ENCODE results near the gene FBXO21.
"Not testable (repeated sequence)": the region's sequence is repeated elsewhere in the genome, so short reads cannot be mapped to it uniquely, and the experiment has no call there.

Gene FBXO21

DNA sequence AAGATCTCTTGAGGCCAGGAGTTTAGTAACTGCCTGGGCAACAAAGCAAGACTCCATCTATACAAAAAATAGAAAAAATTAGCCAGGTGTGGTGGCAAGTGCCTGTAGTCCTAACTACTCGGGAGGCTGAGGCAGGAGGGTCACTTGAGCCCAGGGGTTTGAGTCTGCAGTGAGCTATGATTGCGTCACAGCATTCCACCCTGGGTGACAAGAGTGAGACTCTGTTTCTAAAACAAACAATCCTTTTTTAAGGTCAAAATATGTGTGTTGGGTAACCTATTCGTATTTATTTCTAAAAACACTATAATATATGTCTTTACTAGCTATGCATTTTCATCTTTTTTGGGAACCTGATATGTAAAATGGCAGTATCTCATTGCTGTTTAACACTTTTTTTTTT is 7.4 kb downstream of the FBXO21 start:
- H3K4me1 ChIP-seq (ENCODE audit: control insufficient read depth, insufficient read depth, low read length, unreplicated experiment), result no peaks in the 10 kb centered on the region
- no peaks in the 10 kb centered on the region for H3K79me2 ChIP-seq (ENCODE audit: control insufficient read depth, insufficient read depth, low read length, unreplicated experiment)
- H3K36me3 ChIP-seq (ENCODE audit: insufficient read depth, low read length), result peaks cover 61% of the 10 kb centered on the region
- no peaks in the 10 kb centered on the region for H3K27me3 ChIP-seq (ENCODE audit: insufficient read depth, low read length)
- no peak overlapping the region for H2AFZ ChIP-seq (ENCODE audit: low read length, unreplicated experiment)
- H3K4me3 ChIP-seq (ENCODE audit: low read depth, low read length), result no peak overlapping the region
- no peak overlapping the region for H3K27ac ChIP-seq (ENCODE audit: low read depth, low read length)

DNA sequence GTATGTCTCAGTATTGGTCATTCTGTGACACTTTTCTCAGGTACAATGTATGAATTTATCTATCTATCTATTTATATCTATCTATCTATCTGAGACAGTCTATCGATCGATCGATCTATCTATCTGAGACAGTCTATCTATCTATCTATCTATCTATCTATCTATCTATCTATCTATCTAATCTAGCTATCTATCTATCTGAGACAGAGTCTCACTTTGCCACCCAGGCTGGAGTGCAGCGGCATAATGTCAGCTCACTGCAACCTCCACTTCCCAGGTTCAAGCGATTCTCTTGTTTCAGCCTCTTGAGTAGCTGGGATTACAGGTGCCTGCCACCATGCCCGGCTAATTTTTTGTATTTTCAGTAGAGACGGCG is 8.8 kb downstream of the FBXO21 start:
- not testable (repeated sequence) for H3K27me3 ChIP-seq (ENCODE audit: insufficient read depth, low read length); H2AFZ ChIP-seq (ENCODE audit: low read length, unreplicated experiment); H3K79me2 ChIP-seq (ENCODE audit: control insufficient read depth, insufficient read depth, low read length, unreplicated experiment); H3K27ac ChIP-seq (ENCODE audit: low read depth, low read length); H3K4me3 ChIP-seq (ENCODE audit: low read depth, low read length); H3K4me1 ChIP-seq (ENCODE audit: control insufficient read depth, insufficient read depth, low read length, unreplicated experiment)
- H3K36me3 ChIP-seq (ENCODE audit: insufficient read depth, low read length), result peaks cover 61% of the 10 kb centered on the region

DNA sequence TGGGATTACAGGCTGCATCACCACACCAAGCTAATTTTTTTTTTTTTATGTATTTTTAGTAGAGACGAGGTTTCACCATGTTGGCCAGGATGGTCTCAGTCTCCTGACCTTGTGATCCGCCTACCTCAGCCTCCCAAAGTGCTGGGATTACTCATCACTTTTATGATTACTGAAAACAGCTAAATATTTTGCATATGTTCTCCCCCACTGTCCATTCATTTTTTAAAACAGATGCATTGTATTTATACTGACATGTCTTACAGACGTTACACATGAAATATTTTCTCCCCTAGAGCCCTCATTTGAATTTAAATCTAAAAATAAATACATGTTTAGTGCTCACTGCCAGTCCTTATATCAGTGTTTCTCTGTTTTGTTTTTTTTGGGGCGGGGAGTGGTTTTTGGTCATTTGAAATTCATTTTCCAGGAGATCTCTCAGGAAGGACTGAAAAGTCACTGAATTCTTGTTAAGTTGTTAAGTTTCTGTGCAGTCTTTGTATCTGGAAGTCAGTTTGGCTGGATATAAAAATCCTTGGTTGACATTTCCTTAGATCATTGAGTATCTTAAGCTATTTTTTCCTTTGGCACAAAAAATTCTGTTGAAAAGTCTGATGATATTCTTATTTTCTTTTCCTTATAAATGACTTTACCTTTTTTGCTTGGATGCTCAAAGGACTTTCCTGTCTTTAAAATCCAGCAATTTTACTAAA is 9.4 kb downstream of the FBXO21 start:
- Histone ChIP-seq H3K27me3 (ENCODE audit: insufficient read depth, low read length) (no peaks in the 10 kb centered on the region), H3K27ac (ENCODE audit: low read depth, low read length) (no peak overlapping the region), H3K79me2 (ENCODE audit: control insufficient read depth, insufficient read depth, low read length, unreplicated experiment) (no peaks in the 10 kb centered on the region), H3K4me1 (ENCODE audit: control insufficient read depth, insufficient read depth, low read length, unreplicated experiment) (no peaks in the 10 kb centered on the region), H2AFZ (ENCODE audit: low read length, unreplicated experiment) (no peak overlapping the region), H3K4me3 (ENCODE audit: low read depth, low read length) (no peak overlapping the region), H3K36me3 (ENCODE audit: insufficient read depth, low read length) (peaks cover 56% of the 10 kb centered on the region)

DNA sequence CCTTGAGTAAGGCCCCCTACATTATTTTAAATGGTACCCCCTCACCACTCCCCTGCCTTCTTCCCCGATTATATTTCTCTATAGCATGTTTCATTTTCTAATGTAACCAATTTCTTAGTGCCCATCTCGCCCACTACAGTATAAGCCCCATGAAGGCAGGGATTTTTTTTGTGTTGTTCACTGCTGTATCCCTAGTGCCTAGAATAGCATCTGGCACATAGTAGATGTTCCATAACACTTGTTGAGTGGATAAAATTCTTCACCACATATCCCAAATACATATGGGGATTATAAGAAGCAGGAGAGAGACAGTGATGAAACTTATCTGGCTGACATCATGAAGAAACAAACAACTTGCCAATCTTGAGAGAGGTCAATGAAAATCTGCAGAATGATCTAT is 11.5 kb downstream of the FBXO21 start:
- Histone ChIP-seq H3K4me1 (ENCODE audit: control insufficient read depth, insufficient read depth, low read length, unreplicated experiment) (no peaks in the 10 kb centered on the region), H2AFZ (ENCODE audit: low read length, unreplicated experiment) (no peak overlapping the region), H3K4me3 (ENCODE audit: low read depth, low read length) (no peak overlapping the region), H3K36me3 (ENCODE audit: insufficient read depth, low read length) (peaks cover 44% of the 10 kb centered on the region), H3K27me3 (ENCODE audit: insufficient read depth, low read length) (no peaks in the 10 kb centered on the region), H3K79me2 (ENCODE audit: control insufficient read depth, insufficient read depth, low read length, unreplicated experiment) (no peaks in the 10 kb centered on the region), H3K27ac (ENCODE audit: low read depth, low read length) (no peak overlapping the region)

DNA sequence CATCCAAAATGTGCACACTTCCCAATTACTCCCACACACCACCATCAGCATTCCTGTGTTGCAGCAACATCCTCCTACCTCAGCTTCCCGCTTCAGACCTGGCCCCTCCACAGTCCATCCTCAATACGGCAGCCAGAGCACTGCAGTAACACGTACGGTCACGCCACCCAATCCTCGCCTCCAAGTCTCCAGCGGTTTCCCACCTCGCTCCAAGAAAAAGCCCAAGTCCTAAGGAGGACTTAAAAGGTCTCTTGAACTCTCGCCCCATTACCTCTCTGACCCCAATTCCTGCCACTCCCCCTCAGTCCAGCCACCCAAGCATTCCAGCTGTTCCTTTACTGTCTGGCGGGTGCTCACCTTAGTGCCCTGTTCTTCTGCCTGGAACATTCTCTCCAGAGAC is 12.0 kb downstream of the FBXO21 start:
- Histone ChIP-seq H3K27me3 (ENCODE audit: insufficient read depth, low read length) (no peaks in the 10 kb centered on the region), H3K27ac (ENCODE audit: low read depth, low read length) (no peak overlapping the region), H3K4me3 (ENCODE audit: low read depth, low read length) (no peak overlapping the region), H2AFZ (ENCODE audit: low read length, unreplicated experiment) (no peak overlapping the region), H3K79me2 (ENCODE audit: control insufficient read depth, insufficient read depth, low read length, unreplicated experiment) (no peaks in the 10 kb centered on the region), H3K36me3 (ENCODE audit: insufficient read depth, low read length) (peaks cover 40% of the 10 kb centered on the region), H3K4me1 (ENCODE audit: control insufficient read depth, insufficient read depth, low read length, unreplicated experiment) (no peaks in the 10 kb centered on the region)

DNA sequence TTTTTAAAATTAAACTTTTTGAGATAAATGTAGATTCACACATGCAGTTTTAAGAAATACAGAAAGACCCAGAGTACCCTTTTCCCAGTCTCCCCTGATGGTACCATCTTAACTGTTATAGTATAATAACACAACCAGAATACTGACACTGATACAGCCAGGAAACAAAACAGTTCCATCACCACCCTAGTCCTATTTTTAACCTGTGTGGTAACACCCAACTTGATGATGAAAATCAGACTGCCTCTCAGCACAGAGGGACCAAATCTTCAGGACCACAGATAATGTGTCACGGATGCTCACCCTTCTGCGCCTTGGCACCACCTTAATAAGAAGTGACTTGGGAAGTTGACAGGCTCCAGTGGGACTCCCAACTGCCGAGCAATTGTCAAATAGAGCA is 18.1 kb downstream of the FBXO21 start:
- H3K4me3 ChIP-seq (ENCODE audit: low read depth, low read length), result no peak overlapping the region
- H3K36me3 ChIP-seq (ENCODE audit: insufficient read depth, low read length), result peaks cover 10% of the 10 kb centered on the region

DNA sequence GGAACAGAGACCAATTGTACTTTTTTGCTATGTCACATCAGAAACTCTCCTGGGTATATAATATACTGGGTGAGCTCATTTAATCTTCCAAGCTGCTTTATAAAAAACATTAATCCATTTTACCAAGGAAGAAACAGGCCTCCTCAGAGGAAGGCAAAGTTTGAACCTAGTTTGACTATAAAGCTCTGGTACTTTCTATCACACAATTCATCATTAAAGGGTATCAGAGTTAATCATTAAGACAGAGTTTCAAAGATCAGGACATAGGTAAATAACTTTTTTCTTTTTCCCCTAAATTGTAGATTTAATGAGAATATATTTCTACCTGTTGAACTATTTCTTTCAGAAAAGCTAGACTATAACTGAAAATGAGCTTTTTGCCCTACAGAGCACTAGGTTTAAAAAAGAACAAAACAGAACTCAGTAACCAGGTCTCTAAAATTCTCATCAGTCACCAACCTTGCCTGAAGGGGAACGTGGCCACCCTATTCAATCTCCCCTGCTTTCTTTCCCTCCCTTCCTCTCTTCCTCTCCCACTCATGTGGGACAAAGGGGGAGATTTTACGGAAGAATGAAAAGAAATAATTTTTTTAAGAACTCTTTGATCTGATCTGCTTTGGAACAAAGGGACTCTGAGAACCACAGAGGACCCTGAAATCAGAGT is 18.6 kb downstream of the FBXO21 start:
- Histone ChIP-seq H3K27ac (ENCODE audit: low read depth, low read length) (no peak overlapping the region), H3K27me3 (ENCODE audit: insufficient read depth, low read length) (no peaks in the 10 kb centered on the region), H3K4me3 (ENCODE audit: low read depth, low read length) (no peak overlapping the region), H3K79me2 (ENCODE audit: control insufficient read depth, insufficient read depth, low read length, unreplicated experiment) (no peaks in the 10 kb centered on the region), H3K36me3 (ENCODE audit: insufficient read depth, low read length) (peaks cover 10% of the 10 kb centered on the region), H2AFZ (ENCODE audit: low read length, unreplicated experiment) (no peak overlapping the region), H3K4me1 (ENCODE audit: control insufficient read depth, insufficient read depth, low read length, unreplicated experiment) (no peaks in the 10 kb centered on the region)

More for the DNA sequence above, 18.1 kb downstream of the FBXO21 start:
- no peaks in the 10 kb centered on the region for H3K4me1 ChIP-seq (ENCODE audit: control insufficient read depth, insufficient read depth, low read length, unreplicated experiment)
- no peak overlapping the region for H2AFZ ChIP-seq (ENCODE audit: low read length, unreplicated experiment)
- H3K27ac ChIP-seq (ENCODE audit: low read depth, low read length), result no peak overlapping the region
- no peaks in the 10 kb centered on the region for H3K79me2 ChIP-seq (ENCODE audit: control insufficient read depth, insufficient read depth, low read length, unreplicated experiment)
- H3K27me3 ChIP-seq (ENCODE audit: insufficient read depth, low read length), result no peaks in the 10 kb centered on the region

DNA sequence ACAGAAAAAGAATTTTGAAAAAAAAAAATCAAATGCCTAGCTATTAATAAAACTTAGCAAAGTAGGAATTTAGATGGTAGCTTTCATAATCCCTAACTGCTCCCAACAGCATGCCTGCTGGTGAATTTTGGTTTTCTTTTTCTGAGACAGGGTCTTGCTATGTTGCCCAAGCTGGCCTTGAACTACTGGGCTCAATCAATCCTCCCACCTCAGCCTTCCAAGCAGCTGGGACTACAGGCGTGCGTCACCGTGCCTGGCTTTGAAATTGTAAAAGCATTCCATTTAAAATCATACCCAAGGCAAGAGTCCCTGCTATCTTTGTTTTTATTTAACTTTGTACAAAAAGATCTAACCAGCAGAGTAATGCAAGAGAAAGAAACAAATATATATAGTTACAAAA is 20.7 kb downstream of the FBXO21 start:
- no peaks in the 10 kb centered on the region for H3K79me2 ChIP-seq (ENCODE audit: control insufficient read depth, insufficient read depth, low read length, unreplicated experiment)
- H3K27me3 ChIP-seq (ENCODE audit: insufficient read depth, low read length), result no peaks in the 10 kb centered on the region
- H3K4me3 ChIP-seq (ENCODE audit: low read depth, low read length), result no peak overlapping the region
- H3K4me1 ChIP-seq (ENCODE audit: control insufficient read depth, insufficient read depth, low read length, unreplicated experiment), result no peaks in the 10 kb centered on the region
- no peak overlapping the region for H2AFZ ChIP-seq (ENCODE audit: low read length, unreplicated experiment)
- H3K36me3 ChIP-seq (ENCODE audit: insufficient read depth, low read length), result peaks cover 14% of the 10 kb centered on the region
- H3K27ac ChIP-seq (ENCODE audit: low read depth, low read length), result no peak overlapping the region

DNA sequence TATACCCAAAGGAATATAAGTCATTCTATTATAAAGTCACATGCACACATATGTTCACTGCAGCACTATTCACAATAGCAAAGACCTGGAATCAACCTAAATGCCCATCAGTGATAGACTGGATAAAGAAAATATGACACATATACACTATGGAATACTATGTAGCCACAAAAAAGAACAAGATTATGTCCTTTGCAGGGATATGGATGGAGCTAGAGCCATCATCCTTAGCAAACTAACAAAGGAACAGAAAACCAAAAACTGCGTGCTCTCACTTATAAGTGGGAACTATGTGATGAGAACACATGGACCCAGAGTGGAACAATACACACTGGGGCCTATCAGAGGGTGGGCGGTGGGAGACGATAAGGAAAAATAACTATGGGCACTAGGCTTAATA is 21.3 kb downstream of the FBXO21 start:
- Histone ChIP-seq H3K27ac (ENCODE audit: low read depth, low read length) (no peak overlapping the region), H3K27me3 (ENCODE audit: insufficient read depth, low read length) (no peaks in the 10 kb centered on the region), H2AFZ (ENCODE audit: low read length, unreplicated experiment) (no peak overlapping the region), H3K4me1 (ENCODE audit: control insufficient read depth, insufficient read depth, low read length, unreplicated experiment) (no peaks in the 10 kb centered on the region), H3K4me3 (ENCODE audit: low read depth, low read length) (no peak overlapping the region), H3K79me2 (ENCODE audit: control insufficient read depth, insufficient read depth, low read length, unreplicated experiment) (no peaks in the 10 kb centered on the region), H3K36me3 (ENCODE audit: insufficient read depth, low read length) (peaks cover 14% of the 10 kb centered on the region)

DNA sequence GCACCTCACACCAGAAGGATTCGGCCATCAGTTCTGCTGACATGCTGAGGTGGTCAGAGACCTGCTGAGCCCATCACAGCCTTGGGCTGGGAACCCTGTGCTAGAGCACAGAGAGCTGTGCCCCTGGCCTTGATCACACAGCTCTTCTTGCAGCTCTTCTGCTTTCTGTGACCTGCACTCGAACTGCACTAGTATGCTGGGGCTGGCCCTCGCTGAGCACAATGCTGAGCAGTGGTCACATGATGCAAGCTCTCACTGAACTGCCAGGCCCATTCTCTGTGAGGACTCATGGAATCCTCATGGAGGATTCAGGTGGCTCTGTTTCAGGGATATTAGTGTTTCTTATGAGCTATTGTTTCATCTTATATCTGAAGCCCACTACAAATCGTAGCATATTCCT is 22.5 kb downstream of the FBXO21 start:
- H3K27ac ChIP-seq (ENCODE audit: low read depth, low read length), result no peak overlapping the region
- no peaks in the 10 kb centered on the region for H3K27me3 ChIP-seq (ENCODE audit: insufficient read depth, low read length)
- H3K36me3 ChIP-seq (ENCODE audit: insufficient read depth, low read length), result peaks cover 14% of the 10 kb centered on the region

DNA sequence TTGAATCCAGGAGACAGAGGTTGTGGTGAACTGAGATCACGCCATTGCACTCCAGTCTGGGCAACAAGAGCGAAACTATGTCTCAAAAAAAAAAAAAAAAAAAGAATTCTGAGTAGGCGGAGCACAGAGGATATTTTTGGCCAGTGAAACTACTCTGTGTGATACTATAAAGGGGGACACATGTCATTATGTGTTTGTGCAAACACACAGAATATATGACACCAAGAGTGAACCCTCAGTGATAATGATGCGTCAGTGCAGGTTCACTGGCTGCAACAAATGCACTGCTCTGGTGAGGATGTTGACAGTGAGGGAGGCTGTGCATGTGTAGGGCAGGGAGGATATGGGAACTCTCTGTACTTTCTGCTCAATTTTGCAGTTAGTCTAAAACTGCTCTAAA is 24.2 kb downstream of the FBXO21 start:
- H2AFZ ChIP-seq (ENCODE audit: low read length, unreplicated experiment), result no peak overlapping the region
- no peak overlapping the region for H3K4me3 ChIP-seq (ENCODE audit: low read depth, low read length)
- H3K4me1 ChIP-seq (ENCODE audit: control insufficient read depth, insufficient read depth, low read length, unreplicated experiment), result no peaks in the 10 kb centered on the region
- H3K27me3 ChIP-seq (ENCODE audit: insufficient read depth, low read length), result no peaks in the 10 kb centered on the region
- no peak overlapping the region for H3K27ac ChIP-seq (ENCODE audit: low read depth, low read length)
- H3K79me2 ChIP-seq (ENCODE audit: control insufficient read depth, insufficient read depth, low read length, unreplicated experiment), result no peaks in the 10 kb centered on the region
- H3K36me3 ChIP-seq (ENCODE audit: insufficient read depth, low read length), result peaks cover 14% of the 10 kb centered on the region

More for the DNA sequence above, 22.5 kb downstream of the FBXO21 start:
- no peaks in the 10 kb centered on the region for H3K79me2 ChIP-seq (ENCODE audit: control insufficient read depth, insufficient read depth, low read length, unreplicated experiment)
- H2AFZ ChIP-seq (ENCODE audit: low read length, unreplicated experiment), result no peak overlapping the region
- H3K4me1 ChIP-seq (ENCODE audit: control insufficient read depth, insufficient read depth, low read length, unreplicated experiment), result no peaks in the 10 kb centered on the region
- H3K4me3 ChIP-seq (ENCODE audit: low read depth, low read length), result no peak overlapping the region

Data from ACC112 (cell line).